Gastroesophageal sphincter (tissue), 3 donors: ENCODE results near the gene NLGN1.

Experiments
- EP300 ChIP-seq: sonication (generic); formaldehyde crosslinking; IDR thresholded peaks from one replicate; pipeline ENCODE4 v1.6.1; 2017; ENCODE audit warnings: antibody characterized with exemption, mild to moderate bottlenecking
- POLR2A ChIP-seq, 2 donors: fragments of 450-650 bp; IDR thresholded peaks; one replicate each; pipeline ENCODE4 v1.6.1; 2017; ENCODE audit warnings: antibody characterized with exemption in 2 of 2, mild to moderate bottlenecking in 2 of 2, moderate library complexity in 1 of 2
- TF ChIP-seq, protein P1 (sequence below), 4 experiments: fragments of 200-600 bp in 2 of 4; fragments of 450-650 bp in 2 of 4; sonication (generic) in 1 of 4; IDR thresholded peaks; one replicate each; pipeline ENCODE4 v1.5.1; 2017 to 2019; ENCODE audit warnings: antibody characterized with exemption in 4 of 4, mild to moderate bottlenecking in 2 of 4, moderate library complexity in 2 of 4

DNA sequence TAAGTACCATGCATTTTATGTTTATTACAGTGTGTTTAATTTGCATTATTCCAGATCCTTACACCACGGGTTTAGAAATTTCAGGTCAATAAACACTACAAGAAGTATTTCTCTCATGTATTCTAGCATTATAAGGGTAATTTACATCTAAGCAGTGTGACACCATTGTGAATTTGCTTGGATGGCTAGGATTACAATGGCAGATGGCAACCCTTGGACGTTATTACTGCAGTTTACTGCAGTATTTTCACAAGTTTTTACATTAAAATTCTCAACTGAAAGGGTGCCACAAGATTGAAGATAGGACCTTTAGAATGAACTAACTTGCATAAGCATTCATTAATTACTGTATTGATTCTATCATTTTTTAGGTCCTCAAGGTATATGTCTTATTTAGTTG lies 538.8 kb downstream of the NLGN1 start:
- TF ChIP-seq EP300 (no peak), POLR2A (IDR thresholded peaks at IDR 0.05) (no peak)
- TF ChIP-seq, protein P1, sequence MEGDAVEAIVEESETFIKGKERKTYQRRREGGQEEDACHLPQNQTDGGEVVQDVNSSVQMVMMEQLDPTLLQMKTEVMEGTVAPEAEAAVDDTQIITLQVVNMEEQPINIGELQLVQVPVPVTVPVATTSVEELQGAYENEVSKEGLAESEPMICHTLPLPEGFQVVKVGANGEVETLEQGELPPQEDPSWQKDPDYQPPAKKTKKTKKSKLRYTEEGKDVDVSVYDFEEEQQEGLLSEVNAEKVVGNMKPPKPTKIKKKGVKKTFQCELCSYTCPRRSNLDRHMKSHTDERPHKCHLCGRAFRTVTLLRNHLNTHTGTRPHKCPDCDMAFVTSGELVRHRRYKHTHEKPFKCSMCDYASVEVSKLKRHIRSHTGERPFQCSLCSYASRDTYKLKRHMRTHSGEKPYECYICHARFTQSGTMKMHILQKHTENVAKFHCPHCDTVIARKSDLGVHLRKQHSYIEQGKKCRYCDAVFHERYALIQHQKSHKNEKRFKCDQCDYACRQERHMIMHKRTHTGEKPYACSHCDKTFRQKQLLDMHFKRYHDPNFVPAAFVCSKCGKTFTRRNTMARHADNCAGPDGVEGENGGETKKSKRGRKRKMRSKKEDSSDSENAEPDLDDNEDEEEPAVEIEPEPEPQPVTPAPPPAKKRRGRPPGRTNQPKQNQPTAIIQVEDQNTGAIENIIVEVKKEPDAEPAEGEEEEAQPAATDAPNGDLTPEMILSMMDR (IDR thresholded peaks at IDR 0.05), result no peak
